Esophagus muscularis mucosa (tissue), 4 donors: ENCODE results near the gene PDE4A. TPM values are rescaled to one million over a fixed set of nuclear protein-coding genes. Genes with fewer than 3 reads are reported as not detected.
A peak's percentile ranks its signal among the peaks of the same experiment; 100 is the strongest.

Experiments used
- DNase-seq: peaks from one replicate; pipeline ENCODE4 v3.0.0-alpha.2; 2017; ENCODE audit errors: extremely low spot score
- H3K27ac ChIP-seq, 4 donors: fragments of 200-600 bp; sonication (generic); replicated peaks in 1 of 4; 1 replicate in 3 of 4; 2 replicates in 1 of 4; pipeline ENCODE4 v1.5.1; 2016 to 2019; ENCODE audit warnings: mild to moderate bottlenecking in 1 of 4
- H3K27me3 ChIP-seq, 4 donors: fragments of 200-600 bp; sonication (generic); one replicate each; pipeline versions ENCODE4 v1.5.1 to v1.6.0; 2016 to 2019
- H3K36me3 ChIP-seq, 4 donors: fragments of 200-600 bp; sonication (generic); one replicate each; pipeline ENCODE4 v1.5.1; 2016 to 2019
- H3K4me1 ChIP-seq, 4 donors: fragments of 200-600 bp; sonication (generic); one replicate each; pipeline ENCODE4 v1.5.1; 2016 to 2019
- H3K4me3 ChIP-seq, 4 donors: fragments of 200-600 bp; sonication (generic); 1 replicate in 2 of 4; 2 replicates in 2 of 4; pipeline ENCODE4 v1.5.1; 2016 to 2019; ENCODE audit warnings: mild to moderate bottlenecking in 4 of 4, moderate library complexity in 1 of 4
- H3K9me3 ChIP-seq, 4 donors: fragments of 200-600 bp; sonication (generic); 1 replicate in 3 of 4; 2 replicates in 1 of 4; pipeline ENCODE4 v1.5.1; 2016 to 2019
- EP300 ChIP-seq: sonication (generic); formaldehyde crosslinking; IDR thresholded peaks from one replicate; pipeline ENCODE4 v1.6.1; 2017; ENCODE audit warnings: antibody characterized with exemption
- POLR2A ChIP-seq: fragments of 450-650 bp; IDR thresholded peaks from one replicate; pipeline ENCODE4 v1.6.1; 2017; ENCODE audit warnings: antibody characterized with exemption, moderate library complexity, mild to moderate bottlenecking, low read depth
- POLR2AphosphoS5 ChIP-seq, 2 donors: sonication (generic); formaldehyde crosslinking; IDR thresholded peaks; one replicate each; pipeline ENCODE4 v1.6.1; 2017; ENCODE audit warnings: antibody characterized with exemption in 2 of 2
- WGBS: methylation state at CpG from one replicate; pipeline ENCODE4 v1.1.5; 2018; 5-methylcytosine and 5-hydroxymethylcytosine counted together
- intact Hi-C: fragments of 100-400 bp; cut with DNase I; formaldehyde crosslinking; loops from one replicate; pipeline ENCODE4 v1.15.1; 2023
- total RNA-seq, 4 donors: library from RNA; depleted of rRNA; stranded (reverse); fragments of >200 nt; gene quantifications; one replicate each; pipeline versions ENCODE4 v1.1.0 to v1.2.1, GENCODE V29; 2016
- TF ChIP-seq, protein P1 (sequence below), 3 experiments: fragments of 200-600 bp in 2 of 3; fragments of 450-650 bp in 1 of 3; sonication (generic) in 2 of 3; IDR thresholded peaks; one replicate each; pipeline ENCODE4 v1.5.1; 2017 to 2019; ENCODE audit warnings: antibody characterized with exemption in 3 of 3, mild to moderate bottlenecking in 2 of 3, moderate library complexity in 1 of 3

PDE4A gene
- total RNA-seq, 4 donors from 2014 or later = 11.6 to 24.5 (median 14.1) TPM

DNA sequence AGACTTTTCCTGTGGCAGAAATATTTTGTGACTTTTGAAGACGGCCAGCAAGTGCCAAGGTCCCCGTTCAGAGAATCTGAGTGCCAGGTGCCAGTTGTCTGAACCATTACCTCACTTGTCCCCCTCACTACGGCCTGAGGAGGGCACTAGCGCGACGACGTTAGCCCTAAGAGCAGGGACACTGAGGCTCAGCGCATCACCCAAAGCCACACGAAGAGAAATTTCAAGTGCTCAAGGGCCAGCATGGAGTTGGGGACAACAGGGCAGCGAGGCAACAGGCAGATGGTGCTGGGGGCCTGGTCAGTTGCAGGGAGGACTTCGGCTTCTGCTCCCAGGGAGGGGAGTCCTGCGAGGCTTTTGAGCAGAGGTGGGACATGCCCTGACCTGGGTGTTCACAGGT lies 30.5 kb upstream of the PDE4A start:
- DNase-seq = no peak
- peaks cover 0 to 8% (median 7%) of the 10 kb centered on the region in 4 donors for H3K4me1 ChIP-seq
- peaks cover 31 to 44% (median 42%) of the 10 kb centered on the region in 4 donors for H3K36me3 ChIP-seq
- peaks cover 0 to 3% (median 0%) of the 10 kb centered on the region in 4 donors for H3K27me3 ChIP-seq
- no peaks in the 10 kb centered on the region for H3K9me3 ChIP-seq
- WGBS = 66% methylated on average over 9 of the region's 12 CpGs
- TF ChIP-seq POLR2AphosphoS5 (IDR thresholded peaks at IDR 0.05) = peak in 1 of 2 donors; percentile 5
- no peak for TF ChIP-seq EP300
- TF ChIP-seq, protein P1, sequence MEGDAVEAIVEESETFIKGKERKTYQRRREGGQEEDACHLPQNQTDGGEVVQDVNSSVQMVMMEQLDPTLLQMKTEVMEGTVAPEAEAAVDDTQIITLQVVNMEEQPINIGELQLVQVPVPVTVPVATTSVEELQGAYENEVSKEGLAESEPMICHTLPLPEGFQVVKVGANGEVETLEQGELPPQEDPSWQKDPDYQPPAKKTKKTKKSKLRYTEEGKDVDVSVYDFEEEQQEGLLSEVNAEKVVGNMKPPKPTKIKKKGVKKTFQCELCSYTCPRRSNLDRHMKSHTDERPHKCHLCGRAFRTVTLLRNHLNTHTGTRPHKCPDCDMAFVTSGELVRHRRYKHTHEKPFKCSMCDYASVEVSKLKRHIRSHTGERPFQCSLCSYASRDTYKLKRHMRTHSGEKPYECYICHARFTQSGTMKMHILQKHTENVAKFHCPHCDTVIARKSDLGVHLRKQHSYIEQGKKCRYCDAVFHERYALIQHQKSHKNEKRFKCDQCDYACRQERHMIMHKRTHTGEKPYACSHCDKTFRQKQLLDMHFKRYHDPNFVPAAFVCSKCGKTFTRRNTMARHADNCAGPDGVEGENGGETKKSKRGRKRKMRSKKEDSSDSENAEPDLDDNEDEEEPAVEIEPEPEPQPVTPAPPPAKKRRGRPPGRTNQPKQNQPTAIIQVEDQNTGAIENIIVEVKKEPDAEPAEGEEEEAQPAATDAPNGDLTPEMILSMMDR (IDR thresholded peaks at IDR 0.05) = no peak
- H3K4me3 ChIP-seq = no peak overlapping the region
- H3K27ac ChIP-seq = no peak overlapping the region
- intact Hi-C loops = loop anchor here (1.0 kb wide), 1 partner anchor 121 kb away; no protein-coding TSS in a partner anchor

GRCh38 chr19:10390652-10391286 lies 29.6 kb upstream of the PDE4A start:
- Histone ChIP-seq H3K9me3 (no peaks in the 10 kb centered on the region), H3K27ac (no peak overlapping the region), H3K27me3 (peaks cover 0 to 3% (median 0%) of the 10 kb centered on the region in 4 donors), H3K36me3 (peaks cover 40 to 53% (median 51%) of the 10 kb centered on the region in 4 donors), H3K4me3 (no peak overlapping the region), H3K4me1 (peaks cover 0 to 8% (median 7%) of the 10 kb centered on the region in 4 donors)
- 22% methylated on average over 5 of the region's 9 CpGs for WGBS
- DNase-seq = no peak
- intact Hi-C loops = loop anchor here (1.0 kb wide), 1 partner anchor 121 kb away; no protein-coding TSS in a partner anchor
- TF ChIP-seq, protein P1 (IDR thresholded peaks at IDR 0.05) = peak; percentile 74 to 86 (median 82)
- TF ChIP-seq POLR2A = no peak
- no peak for TF ChIP-seq EP300
- TF ChIP-seq POLR2AphosphoS5 (IDR thresholded peaks at IDR 0.05) = peak; percentile 17 to 32

DNA sequence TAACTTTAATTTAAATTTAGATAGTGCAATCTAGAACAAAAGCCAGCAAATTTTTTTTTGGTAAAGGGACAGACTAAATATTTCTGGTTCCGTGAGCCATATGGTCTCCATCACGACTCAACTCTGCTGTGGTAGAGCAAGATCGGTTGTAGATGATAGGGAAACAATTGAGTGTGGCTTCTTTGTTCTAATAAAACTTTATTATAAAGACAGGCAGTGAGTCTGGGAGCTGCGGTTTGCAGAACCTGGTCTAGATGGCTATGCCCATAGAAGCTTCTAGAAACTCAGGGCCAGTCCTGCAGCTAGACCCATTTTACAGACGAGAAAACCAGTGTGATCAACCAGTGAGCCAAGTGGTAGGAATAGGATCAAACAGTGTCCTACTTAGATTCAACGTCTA lies 28.2 kb upstream of the PDE4A start:
- WGBS = 84% methylated on average over 6 of the region's 6 CpGs
- H3K36me3 ChIP-seq = peaks cover 44 to 66% (median 58%) of the 10 kb centered on the region in 4 donors
- H3K4me3 ChIP-seq = no peak overlapping the region
- H3K9me3 ChIP-seq = no peaks in the 10 kb centered on the region
- H3K4me1 ChIP-seq = peaks cover 0 to 9% (median 7%) of the 10 kb centered on the region in 4 donors
- no peak overlapping the region for H3K27ac ChIP-seq
- no peak for DNase-seq
- intact Hi-C loops = no loop called here
- peaks cover 0 to 3% (median 0%) of the 10 kb centered on the region in 4 donors for H3K27me3 ChIP-seq
- no peak for TF ChIP-seq POLR2AphosphoS5 (IDR thresholded peaks at IDR 0.05)
- TF ChIP-seq, protein P1 (IDR thresholded peaks at IDR 0.05) = no peak
- TF ChIP-seq EP300 = no peak
- TF ChIP-seq POLR2A = no peak

- WGBS = 94% methylated on average over 19 of the region's 24 CpGs
- Histone ChIP-seq H3K27me3 (no peaks in the 10 kb centered on the region), H3K4me3 (no peak overlapping the region), H3K36me3 (peaks cover 44 to 74% (median 58%) of the 10 kb centered on the region in 4 donors), H3K9me3 (no peaks in the 10 kb centered on the region), H3K27ac (no peak overlapping the region), H3K4me1 (peaks cover 7 to 19% (median 15%) of the 10 kb centered on the region in 4 donors)
- TF ChIP-seq EP300 (no peak), POLR2A (no peak), POLR2AphosphoS5 (IDR thresholded peaks at IDR 0.05) (no peak)
- TF ChIP-seq, protein P1 (IDR thresholded peaks at IDR 0.05) = no peak
- intact Hi-C loops = no loop called here
- no peak for DNase-seq
Measured at GRCh38 chr19:10393137-10393536, 27.2 kb upstream of the PDE4A start.
